Activated naive CD8-positive, alpha-beta T cell treated with anti-CD3 and anti-CD28 coated beads, Interleukin-2, amount 10 ng/mL, durations not matched to agents 7 days and 5 days (primary cell): ENCODE measurements around the gene TBC1D1. TPM values are rescaled to one million over a fixed set of nuclear protein-coding genes. Genes with fewer than 3 reads are reported as not detected.
A peak's percentile ranks its signal among the peaks of the same experiment; 100 is the strongest.

Experiments
- ATAC-seq: fragments of 150-1000 bp; cut with Tn5 transposase; one replicate; pipeline ENCODE4 v1.10.0; 2021; ENCODE audit warnings: low read depth, moderate library complexity
- POLR2A ChIA-PET: fragments of 350-600 bp; sonication (Branson Sonifier 250); formaldehyde crosslinking; loops from one replicate; lab custom pipeline; 2021; ENCODE audit warnings: antibody characterized with exemption; lab: Charles Lee
- DNase-seq: peaks from one replicate; pipeline ENCODE4 v3.0.0; 2021
- H3K27ac Mint-ChIP-seq: one replicate; pipeline ENCODE4 v1.8.0; 2022; ENCODE audit warnings: mild to moderate bottlenecking, mixed read lengths
- H3K27me3 Mint-ChIP-seq: one replicate; pipeline ENCODE4 v1.8.0; 2022; ENCODE audit warnings: mild to moderate bottlenecking, moderate library complexity, mixed read lengths
- H3K36me3 Mint-ChIP-seq: one replicate; pipeline ENCODE4 v1.8.0; 2021; ENCODE audit warnings: mild to moderate bottlenecking, mixed read lengths
- H3K4me1 Mint-ChIP-seq: one replicate; pipeline ENCODE4 v1.8.0; 2021; ENCODE audit warnings: mixed read lengths
- H3K4me3 Mint-ChIP-seq: one replicate; pipeline ENCODE4 v1.8.0; 2022; ENCODE audit warnings: mild to moderate bottlenecking, moderate library complexity, mixed read lengths
- H3K9me3 Mint-ChIP-seq: one replicate; pipeline ENCODE4 v1.8.0; 2021; ENCODE audit warnings: mixed read lengths
- total RNA-seq, 2 experiments: library from RNA; stranded (reverse); gene quantifications; one replicate each; pipeline ENCODE4 v1.2.3, GENCODE V29; 2021

TBC1D1 gene
- total RNA-seq, 2 experiments from 2014 or later = 79.7 to 83.7 TPM

GRCh38 chr4:38151873-38152272 lies 261.0 kb downstream of the TBC1D1 start:
- Mint-ChIP-seq H3K27ac (no peak overlapping the region), H3K4me3 (no peak overlapping the region), H3K27me3 (peaks cover 5% of the 10 kb centered on the region), H3K9me3 (no peaks in the 10 kb centered on the region), H3K36me3 (peaks cover 1% of the 10 kb centered on the region), H3K4me1 (peaks cover 17% of the 10 kb centered on the region)
- ATAC-seq (no peak), DNase-seq (no peak)
- POLR2A ChIA-PET = no interaction called here

GRCh38 chr4:38152305-38152704 lies 261.4 kb downstream of the TBC1D1 start:
- H3K4me1 Mint-ChIP-seq = peaks cover 17% of the 10 kb centered on the region
- H3K9me3 Mint-ChIP-seq = no peaks in the 10 kb centered on the region

GRCh38 chr4:38152721-38153386 lies 262.0 kb downstream of the TBC1D1 start:
- Mint-ChIP-seq H3K9me3 (no peaks in the 10 kb centered on the region), H3K36me3 (peaks cover 1% of the 10 kb centered on the region), H3K4me3 (no peak overlapping the region), H3K27me3 (peaks cover 5% of the 10 kb centered on the region), H3K27ac (no peak overlapping the region), H3K4me1 (peaks cover 17% of the 10 kb centered on the region)
- POLR2A ChIA-PET = no interaction called here
- no peak for ATAC-seq
- DNase-seq = no peak

More at GRCh38 chr4:38152305-38152704, 261.4 kb downstream of the TBC1D1 start:
- H3K27me3 Mint-ChIP-seq = peaks cover 5% of the 10 kb centered on the region
- no peak for DNase-seq
- no peak overlapping the region for H3K27ac Mint-ChIP-seq
- no peak overlapping the region for H3K4me3 Mint-ChIP-seq
- peaks cover 1% of the 10 kb centered on the region for H3K36me3 Mint-ChIP-seq
- ATAC-seq = no peak
- POLR2A ChIA-PET = no interaction called here

- no peaks in the 10 kb centered on the region for H3K36me3 Mint-ChIP-seq
- POLR2A ChIA-PET = no interaction called here
- H3K27ac Mint-ChIP-seq = no peak overlapping the region
- H3K4me3 Mint-ChIP-seq = no peak overlapping the region
- peaks cover 5% of the 10 kb centered on the region for H3K27me3 Mint-ChIP-seq
- ATAC-seq (no peak), DNase-seq (no peak)
- no peaks in the 10 kb centered on the region for H3K9me3 Mint-ChIP-seq
- peaks cover 17% of the 10 kb centered on the region for H3K4me1 Mint-ChIP-seq
Measured at GRCh38 chr4:38153387-38153760, 262.5 kb downstream of the TBC1D1 start.

GRCh38 chr4:38154252-38154651 lies 263.4 kb downstream of the TBC1D1 start:
- H3K4me1 Mint-ChIP-seq = peaks cover 17% of the 10 kb centered on the region
- no peaks in the 10 kb centered on the region for H3K9me3 Mint-ChIP-seq
- H3K36me3 Mint-ChIP-seq = no peaks in the 10 kb centered on the region
- peak overlapping the region; percentile 11 for H3K27ac Mint-ChIP-seq
- ATAC-seq = no peak
- POLR2A ChIA-PET = no interaction called here
- no peak for DNase-seq
- no peak overlapping the region for H3K4me3 Mint-ChIP-seq
- peaks cover 5% of the 10 kb centered on the region for H3K27me3 Mint-ChIP-seq

- no peaks in the 10 kb centered on the region for H3K36me3 Mint-ChIP-seq
- H3K4me1 Mint-ChIP-seq = peaks cover 17% of the 10 kb centered on the region
- POLR2A ChIA-PET = interaction anchor here (1.5 kb wide), 1 partner anchor 23 kb away, joined by 5 read pairs; no protein-coding TSS in a partner anchor
- H3K9me3 Mint-ChIP-seq = no peaks in the 10 kb centered on the region
- peaks cover 5% of the 10 kb centered on the region for H3K27me3 Mint-ChIP-seq
- H3K27ac Mint-ChIP-seq = peak overlapping the region; percentile 51
- ATAC-seq (no peak), DNase-seq (no peak)
- no peak overlapping the region for H3K4me3 Mint-ChIP-seq
Measured at GRCh38 chr4:38154681-38155588, 264.1 kb downstream of the TBC1D1 start.

GRCh38 chr4:38155589-38156294 lies 264.9 kb downstream of the TBC1D1 start:
- POLR2A ChIA-PET = interaction anchor here (1.5 kb wide), 1 partner anchor 24 kb away, joined by 5 read pairs; no protein-coding TSS in a partner anchor

GRCh38 chr4:38157592-38157991 lies 266.7 kb downstream of the TBC1D1 start:
- POLR2A ChIA-PET = no interaction called here
- Mint-ChIP-seq H3K4me3 (no peak overlapping the region), H3K36me3 (no peaks in the 10 kb centered on the region), H3K27ac (no peak overlapping the region), H3K4me1 (peaks cover 31% of the 10 kb centered on the region), H3K9me3 (no peaks in the 10 kb centered on the region), H3K27me3 (peaks cover 5% of the 10 kb centered on the region)
- no peak for DNase-seq
- ATAC-seq = no peak

More at GRCh38 chr4:38155589-38156294, 264.9 kb downstream of the TBC1D1 start:
- ATAC-seq (no peak), DNase-seq (no peak)
- no peak overlapping the region for H3K4me3 Mint-ChIP-seq
- peaks cover 21% of the 10 kb centered on the region for H3K4me1 Mint-ChIP-seq
- no peaks in the 10 kb centered on the region for H3K9me3 Mint-ChIP-seq
- no peaks in the 10 kb centered on the region for H3K36me3 Mint-ChIP-seq
- peaks cover 5% of the 10 kb centered on the region for H3K27me3 Mint-ChIP-seq
- peak overlapping the region; percentile 64 for H3K27ac Mint-ChIP-seq

GRCh38 chr4:38160487-38161207 lies 269.8 kb downstream of the TBC1D1 start:
- POLR2A ChIA-PET = interaction anchor here (1.3 kb wide), 1 partner anchor 16 kb away, joined by 8 read pairs; no protein-coding TSS in a partner anchor

GRCh38 chr4:38161208-38162113 lies 270.6 kb downstream of the TBC1D1 start:
- Mint-ChIP-seq H3K4me3 (no peak overlapping the region), H3K27me3 (no peaks in the 10 kb centered on the region), H3K27ac (peak overlapping the region; percentile 28), H3K9me3 (peaks cover 5% of the 10 kb centered on the region), H3K4me1 (peaks cover 21% of the 10 kb centered on the region), H3K36me3 (peaks cover 1% of the 10 kb centered on the region)
- DNase-seq (no peak), ATAC-seq (no peak)
- POLR2A ChIA-PET = interaction anchor here (1.3 kb wide), 1 partner anchor 15 kb away, joined by 8 read pairs; no protein-coding TSS in a partner anchor

More at GRCh38 chr4:38160487-38161207, 269.8 kb downstream of the TBC1D1 start:
- H3K4me3 Mint-ChIP-seq = no peak overlapping the region
- ATAC-seq (peak; percentile 77), DNase-seq (no peak)
- peaks cover 17% of the 10 kb centered on the region for H3K4me1 Mint-ChIP-seq
- peaks cover 3% of the 10 kb centered on the region for H3K9me3 Mint-ChIP-seq
- peak overlapping the region; percentile 28 for H3K27ac Mint-ChIP-seq
- H3K36me3 Mint-ChIP-seq = peaks cover 1% of the 10 kb centered on the region
- H3K27me3 Mint-ChIP-seq = no peaks in the 10 kb centered on the region

- peaks cover 25% of the 10 kb centered on the region for H3K4me1 Mint-ChIP-seq
- POLR2A ChIA-PET = no interaction called here
- H3K9me3 Mint-ChIP-seq = peaks cover 5% of the 10 kb centered on the region
- ATAC-seq (no peak), DNase-seq (no peak)
- peaks cover 1% of the 10 kb centered on the region for H3K36me3 Mint-ChIP-seq
- H3K27me3 Mint-ChIP-seq = no peaks in the 10 kb centered on the region
- no peak overlapping the region for H3K4me3 Mint-ChIP-seq
- no peak overlapping the region for H3K27ac Mint-ChIP-seq
Measured at GRCh38 chr4:38162240-38162784, 271.4 kb downstream of the TBC1D1 start.
